ENCODE measurements around the gene PLA2G4C.

Gene PLA2G4C

GRCh38 chr19:48069435-48069834, 41.2 kb downstream of the PLA2G4C start:
- in situ Hi-C loops (cut with MboI; ENCODE audit: low pct_unique_long_range_greater_than_20kb, low sequenced_read_pairs) = no loop called here
- DNase-seq = no peak

DNA sequence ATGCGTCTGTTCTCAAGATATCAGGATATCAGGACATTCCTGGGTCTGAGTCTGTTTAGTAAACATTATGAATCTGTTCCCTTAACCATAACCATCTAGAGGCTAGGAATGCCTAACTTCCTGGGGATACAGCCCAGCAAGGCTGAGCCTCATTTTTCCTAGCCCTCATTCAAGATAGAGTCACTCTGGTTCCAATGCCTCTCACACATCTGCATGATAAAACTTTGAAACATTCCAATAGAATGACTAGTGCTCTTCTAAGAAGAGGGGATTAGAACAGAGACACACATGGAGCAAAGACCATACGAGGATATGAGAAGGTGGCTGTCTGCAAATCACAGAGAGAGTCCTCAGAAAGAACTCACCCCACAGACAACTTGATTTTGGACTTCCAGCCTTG, 46.1 kb downstream of the PLA2G4C start:
- DNase-seq = no peak
- in situ Hi-C loops (cut with MboI; ENCODE audit: low pct_unique_long_range_greater_than_20kb, low sequenced_read_pairs) = no loop called here

GRCh38 chr19:48061401-48062344, 48.9 kb downstream of the PLA2G4C start:
- DNase-seq = no peak

GRCh38 chr19:48060381-48060780, 50.2 kb downstream of the PLA2G4C start:
- in situ Hi-C loops (cut with MboI; ENCODE audit: low pct_unique_long_range_greater_than_20kb, low sequenced_read_pairs) = no loop called here
- no peak for DNase-seq

More at GRCh38 chr19:48061401-48062344, 48.9 kb downstream of the PLA2G4C start:
- in situ Hi-C loops (cut with MboI; ENCODE audit: low pct_unique_long_range_greater_than_20kb, low sequenced_read_pairs) = no loop called here

GRCh38 chr19:48059331-48059730, 51.3 kb downstream of the PLA2G4C start:
- in situ Hi-C loops (cut with MboI; ENCODE audit: low pct_unique_long_range_greater_than_20kb, low sequenced_read_pairs) = no loop called here

DNA sequence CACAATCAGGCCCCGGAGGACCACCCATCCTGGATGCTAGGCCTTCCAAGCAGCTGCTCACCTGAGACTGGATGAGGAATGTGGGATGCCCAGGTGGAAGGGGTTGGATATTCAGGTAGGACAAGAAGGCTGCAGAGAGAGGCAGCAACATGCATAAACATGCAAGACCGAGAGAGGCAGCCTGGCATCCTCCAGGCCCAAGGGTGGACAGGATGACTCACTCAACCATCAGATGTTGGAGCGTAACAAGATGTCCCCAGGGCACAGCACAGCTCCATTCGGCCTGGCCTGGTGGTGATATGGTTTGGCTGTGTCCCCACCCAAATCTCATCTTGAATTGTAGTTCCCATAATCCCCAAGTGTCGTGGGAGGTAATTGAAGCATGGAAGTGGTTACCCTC, 56.8 kb downstream of the PLA2G4C start:
- in situ Hi-C loops (cut with MboI; ENCODE audit: low pct_unique_long_range_greater_than_20kb, low sequenced_read_pairs) = no loop called here
- no peak for DNase-seq

More at GRCh38 chr19:48059331-48059730, 51.3 kb downstream of the PLA2G4C start:
- DNase-seq = no peak

GRCh38 chr19:48053076-48053475, 57.5 kb downstream of the PLA2G4C start:
- in situ Hi-C loops (cut with MboI; ENCODE audit: low pct_unique_long_range_greater_than_20kb, low sequenced_read_pairs) = no loop called here

DNA sequence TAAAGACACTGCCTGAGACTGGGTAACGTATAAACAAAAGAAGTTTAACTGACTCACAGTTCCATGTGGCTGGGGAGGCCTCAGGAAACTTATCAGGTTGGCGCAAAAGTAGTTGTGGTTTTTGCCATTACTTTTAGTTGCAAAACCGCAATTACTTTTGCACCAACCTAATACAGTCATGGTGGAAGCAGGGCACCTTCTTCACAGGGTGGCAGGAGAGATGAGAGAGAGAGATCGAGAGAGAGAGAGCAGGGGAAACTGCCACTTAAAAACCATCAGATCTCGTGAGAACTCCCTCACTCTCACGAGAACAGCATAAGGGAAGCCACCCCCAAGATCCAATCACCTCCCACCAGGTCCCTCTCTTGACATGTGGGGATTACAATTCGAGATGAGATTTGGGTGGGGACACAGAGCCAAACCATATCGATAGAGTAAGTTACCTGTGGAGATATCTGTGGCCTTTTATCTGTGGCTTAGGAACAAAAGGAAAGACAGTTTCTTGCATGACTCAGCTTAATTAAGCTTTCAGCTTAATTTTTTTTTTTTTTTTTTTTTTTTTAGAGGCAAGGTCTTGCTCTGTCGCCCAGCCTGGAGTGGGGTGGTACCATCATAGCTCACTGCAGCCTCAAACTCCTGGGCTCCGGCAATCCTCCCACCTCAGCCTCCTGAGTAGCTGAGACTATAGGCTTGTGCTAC, 59.1 kb downstream of the PLA2G4C start:
- in situ Hi-C loops (cut with MboI; ENCODE audit: low pct_unique_long_range_greater_than_20kb, low sequenced_read_pairs) = no loop called here
- peak; percentile 58 for DNase-seq

More at GRCh38 chr19:48053076-48053475, 57.5 kb downstream of the PLA2G4C start:
- DNase-seq = no peak

DNA sequence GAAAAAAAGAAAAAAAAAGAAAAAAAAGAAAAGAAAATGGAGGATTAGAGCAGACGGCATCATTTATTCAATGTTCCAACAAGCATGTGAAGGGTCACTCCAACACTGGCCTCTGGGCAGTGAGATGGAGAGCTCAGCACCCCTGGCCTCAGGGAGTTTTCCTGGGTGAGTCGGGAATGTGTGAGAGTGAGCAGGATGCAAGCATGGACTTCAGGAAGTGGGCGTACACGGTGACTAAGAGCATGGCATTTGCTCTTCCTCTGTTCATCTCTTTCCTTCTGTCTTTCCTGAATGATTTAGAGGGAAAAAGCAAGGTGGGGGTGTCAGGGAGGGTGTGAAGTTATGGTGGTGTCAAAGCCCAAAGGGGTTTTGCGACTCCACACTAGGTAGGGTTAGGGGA, 66.1 kb downstream of the PLA2G4C start:
- DNase-seq = no peak
- in situ Hi-C loops (cut with MboI; ENCODE audit: low pct_unique_long_range_greater_than_20kb, low sequenced_read_pairs) = no loop called here

GRCh38 chr19:48043675-48044258, 66.8 kb downstream of the PLA2G4C start, which contains the start of gene CABP5:
Gene CABP5 (minus strand): TSS chr19:48044079. CDS start chr19:48043922, 157 bp downstream.
- no peak for DNase-seq

DNA sequence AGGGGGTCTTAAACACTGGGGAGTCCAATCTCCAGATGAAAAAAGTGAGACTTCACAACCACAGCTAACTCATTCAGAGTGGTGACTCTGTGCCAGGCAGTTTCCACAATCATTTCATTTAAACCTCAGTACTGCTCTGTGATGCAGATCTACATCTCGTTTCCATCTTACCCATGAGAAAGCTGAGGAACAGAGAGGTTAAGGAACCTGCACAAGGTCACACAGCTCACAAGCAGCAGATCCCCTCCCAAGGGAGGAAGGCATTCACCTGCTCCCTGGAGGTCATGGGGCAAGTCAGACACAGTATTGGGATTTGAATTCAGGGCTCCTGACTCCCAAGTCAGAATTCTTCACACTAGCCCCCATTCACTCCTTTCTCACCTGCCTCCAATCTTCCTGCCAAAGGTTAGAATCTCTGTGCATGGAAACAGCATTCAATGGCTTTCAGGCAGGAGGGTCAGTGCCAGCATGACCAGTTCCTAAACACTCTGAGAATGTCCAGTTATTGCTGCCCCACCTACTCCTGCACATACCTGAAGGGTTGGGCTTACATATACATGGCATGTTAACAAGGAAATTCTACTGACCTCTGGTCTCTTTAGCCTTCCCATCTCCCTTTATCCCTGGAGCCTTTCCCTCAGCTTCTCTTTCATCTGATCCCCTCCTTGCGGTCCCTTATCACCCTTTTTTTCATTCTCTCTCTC, 68.6 kb downstream of the PLA2G4C start:
- in situ Hi-C loops (cut with MboI; ENCODE audit: low pct_unique_long_range_greater_than_20kb, low sequenced_read_pairs) = no loop called here
- DNase-seq = no peak

More at GRCh38 chr19:48043675-48044258, 66.8 kb downstream of the PLA2G4C start, which contains the start of gene CABP5:
- in situ Hi-C loops (cut with MboI; ENCODE audit: low pct_unique_long_range_greater_than_20kb, low sequenced_read_pairs) = no loop called here

- no peak for DNase-seq
- in situ Hi-C loops (cut with MboI; ENCODE audit: low pct_unique_long_range_greater_than_20kb, low sequenced_read_pairs) = no loop called here
Observed at GRCh38 chr19:48036765-48037164, 73.9 kb downstream of the PLA2G4C start.

DNA sequence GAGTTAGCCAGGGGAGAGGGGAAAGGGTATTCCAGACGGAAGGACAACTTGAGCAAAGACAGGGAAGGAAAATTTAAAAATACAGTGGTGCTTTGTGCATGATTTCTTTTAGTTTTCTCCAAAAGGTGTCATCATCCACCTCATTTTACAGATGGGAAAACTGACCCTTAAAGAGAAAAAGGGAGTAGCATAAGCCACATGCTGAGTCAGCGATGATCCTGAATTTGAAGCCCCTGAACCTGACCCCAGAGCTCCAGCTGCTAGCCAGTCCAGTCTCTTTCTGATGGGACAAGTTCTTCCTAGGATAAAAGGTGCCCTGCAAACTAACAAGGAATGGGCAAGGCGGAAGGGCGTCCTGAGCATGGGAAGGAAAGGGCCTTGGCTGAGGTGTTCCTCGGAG, 77.0 kb downstream of the PLA2G4C start:
- in situ Hi-C loops (cut with MboI; ENCODE audit: low pct_unique_long_range_greater_than_20kb, low sequenced_read_pairs) = no loop called here
- no peak for DNase-seq

DNA sequence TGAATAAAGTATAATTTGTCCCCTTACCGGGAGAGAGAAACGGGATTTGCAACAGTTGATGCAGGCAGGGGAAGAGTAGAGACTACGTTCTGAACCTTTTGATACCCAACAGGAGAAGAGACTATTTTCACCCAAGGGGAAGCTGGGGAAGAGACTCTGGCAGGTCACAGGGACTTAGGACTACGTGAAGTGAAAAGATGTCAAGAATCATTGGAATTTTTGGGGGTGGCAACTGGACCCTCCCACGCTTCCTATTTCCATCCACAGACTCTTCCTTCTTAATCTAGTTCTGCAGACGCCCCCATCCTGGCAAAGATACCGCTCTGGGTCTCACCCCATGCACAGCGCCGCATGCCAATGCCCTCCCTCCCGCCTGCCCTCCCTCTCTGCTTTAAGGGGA, 80.5 kb downstream of the PLA2G4C start:
- in situ Hi-C loops (cut with MboI; ENCODE audit: low pct_unique_long_range_greater_than_20kb, low sequenced_read_pairs) = no loop called here
- no peak for DNase-seq

GRCh38 chr19:48029431-48029830, 81.2 kb downstream of the PLA2G4C start:
- no peak for DNase-seq
- in situ Hi-C loops (cut with MboI; ENCODE audit: low pct_unique_long_range_greater_than_20kb, low sequenced_read_pairs) = no loop called here

DNA sequence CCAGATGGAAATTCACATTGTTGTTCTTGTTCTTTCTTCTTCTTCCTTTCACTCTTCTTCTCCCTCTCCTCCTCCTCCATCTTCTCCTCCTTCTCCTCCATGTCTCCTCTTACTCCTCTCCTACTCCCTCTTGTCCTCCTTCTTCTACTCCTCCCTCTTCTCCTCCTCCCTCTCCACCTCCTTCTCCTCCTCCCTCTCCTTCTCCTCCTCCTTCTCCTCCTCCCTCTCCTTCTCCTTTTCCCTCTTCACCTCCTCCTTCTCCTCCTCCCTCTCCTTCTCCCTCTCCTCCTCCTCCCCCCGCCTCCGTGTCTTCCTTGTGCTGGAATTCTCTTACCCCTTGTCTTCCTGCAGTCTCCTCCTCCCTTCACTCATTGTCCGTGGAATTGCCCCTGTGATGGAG, 85.1 kb downstream of the PLA2G4C start:
- DNase-seq = no peak
- in situ Hi-C loops (cut with MboI; ENCODE audit: low pct_unique_long_range_greater_than_20kb, low sequenced_read_pairs) = no loop called here

DNA sequence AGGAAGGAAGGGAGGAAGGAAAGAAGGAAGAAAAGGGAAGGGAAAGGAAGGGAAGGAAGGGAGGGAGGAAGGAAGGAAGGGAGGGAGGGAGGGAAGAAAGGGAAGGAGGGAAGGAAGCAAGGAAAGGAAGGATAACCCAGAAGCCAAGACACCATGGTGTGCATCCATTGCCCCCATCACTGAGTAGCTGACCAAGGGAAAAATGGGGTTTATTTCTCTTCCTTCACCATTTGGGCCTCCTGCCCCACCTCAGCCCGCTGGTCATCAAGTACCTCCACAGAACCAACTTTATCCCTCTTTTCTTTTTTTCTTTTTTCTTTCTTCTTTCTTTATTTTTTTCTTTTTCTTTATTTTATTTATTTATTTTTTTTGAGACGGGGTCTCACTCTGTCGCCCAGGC, 87.1 kb downstream of the PLA2G4C start:
- DNase-seq = no peak
- in situ Hi-C loops (cut with MboI; ENCODE audit: low pct_unique_long_range_greater_than_20kb, low sequenced_read_pairs) = no loop called here

- no peak for DNase-seq
- in situ Hi-C loops (cut with MboI; ENCODE audit: low pct_unique_long_range_greater_than_20kb, low sequenced_read_pairs) = no loop called here
Observed at GRCh38 chr19:48023011-48023410, 87.6 kb downstream of the PLA2G4C start.

DNA sequence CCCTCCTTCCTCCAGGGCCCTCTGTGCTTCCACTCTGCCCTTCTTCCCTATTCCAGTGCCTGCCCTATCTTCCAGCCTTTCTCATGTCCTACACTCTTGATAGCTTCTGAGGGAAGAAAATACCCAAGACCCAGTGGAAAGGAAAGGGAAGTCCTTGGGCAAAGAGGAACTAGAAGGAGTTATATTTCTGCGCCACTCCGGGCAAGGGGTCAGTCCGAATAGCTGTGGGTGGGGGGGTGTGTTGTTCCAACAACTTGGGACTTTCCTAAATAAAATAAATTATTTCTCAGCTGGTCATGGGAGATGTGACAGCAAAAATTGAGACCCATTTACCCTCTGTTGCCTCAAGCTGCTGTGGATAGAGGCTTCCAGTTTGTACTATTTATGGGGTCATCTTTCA, 89.9 kb downstream of the PLA2G4C start:
- no peak for DNase-seq
- in situ Hi-C loops (cut with MboI; ENCODE audit: low pct_unique_long_range_greater_than_20kb, low sequenced_read_pairs) = no loop called here
